OCI-LY1 (cell line): ENCODE results near the gene STEAP3.

ENCODE experiments used
- EZH2 ChIP-seq: fragments of 200-600 bp; sonication (generic), shearing (Covaris generic); IDR thresholded peaks from 2 replicates; pipeline ENCODE4 v1.8.0; 2017; ENCODE audit warnings: borderline replicate concordance, mixed run types, mild to moderate bottlenecking, antibody characterized with exemption, low read length, moderate library complexity, mixed read lengths
- TF ChIP-seq, protein P1 (sequence below): fragments of 200-600 bp; sonication (generic), shearing (Covaris generic); IDR thresholded peaks from 2 replicates; pipeline ENCODE4 v1.5.1; 2017; ENCODE audit warnings: mild to moderate bottlenecking, antibody characterized with exemption, low read length, moderate library complexity, mixed read lengths

DNA sequence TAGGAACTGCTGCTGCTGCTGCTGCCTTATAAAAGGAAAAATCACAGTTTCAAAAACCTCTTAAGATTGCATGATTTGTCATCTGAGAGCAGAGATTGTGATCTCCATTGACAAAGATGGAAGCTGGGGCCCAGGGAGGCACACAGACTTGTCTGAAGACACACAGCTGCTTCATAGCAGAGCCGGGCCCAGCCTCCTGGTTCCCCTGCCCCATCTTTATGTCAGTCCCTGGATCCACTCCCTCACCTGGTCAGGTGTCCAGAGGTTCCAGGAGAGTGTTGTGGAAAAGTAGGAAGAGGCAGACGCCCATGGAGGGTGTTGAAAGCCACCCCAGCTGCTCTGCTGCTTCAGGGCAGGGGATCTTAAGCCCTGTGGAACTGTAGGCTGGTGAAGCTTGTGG is 20.0 kb downstream of the STEAP3 start:
- no peak for TF ChIP-seq EZH2
- TF ChIP-seq, protein P1, sequence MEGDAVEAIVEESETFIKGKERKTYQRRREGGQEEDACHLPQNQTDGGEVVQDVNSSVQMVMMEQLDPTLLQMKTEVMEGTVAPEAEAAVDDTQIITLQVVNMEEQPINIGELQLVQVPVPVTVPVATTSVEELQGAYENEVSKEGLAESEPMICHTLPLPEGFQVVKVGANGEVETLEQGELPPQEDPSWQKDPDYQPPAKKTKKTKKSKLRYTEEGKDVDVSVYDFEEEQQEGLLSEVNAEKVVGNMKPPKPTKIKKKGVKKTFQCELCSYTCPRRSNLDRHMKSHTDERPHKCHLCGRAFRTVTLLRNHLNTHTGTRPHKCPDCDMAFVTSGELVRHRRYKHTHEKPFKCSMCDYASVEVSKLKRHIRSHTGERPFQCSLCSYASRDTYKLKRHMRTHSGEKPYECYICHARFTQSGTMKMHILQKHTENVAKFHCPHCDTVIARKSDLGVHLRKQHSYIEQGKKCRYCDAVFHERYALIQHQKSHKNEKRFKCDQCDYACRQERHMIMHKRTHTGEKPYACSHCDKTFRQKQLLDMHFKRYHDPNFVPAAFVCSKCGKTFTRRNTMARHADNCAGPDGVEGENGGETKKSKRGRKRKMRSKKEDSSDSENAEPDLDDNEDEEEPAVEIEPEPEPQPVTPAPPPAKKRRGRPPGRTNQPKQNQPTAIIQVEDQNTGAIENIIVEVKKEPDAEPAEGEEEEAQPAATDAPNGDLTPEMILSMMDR, result no peak
